GM20431 (cell line): ENCODE results near the gene LRRC58.
"Not testable (repeated sequence)": the region's sequence is repeated elsewhere in the genome, so short reads cannot be mapped to it uniquely, and the experiment has no call there.

ENCODE experiments used
- in situ Hi-C: fragments of 300-500 bp; cut with MseI, MboI; formaldehyde crosslinking; loops from one replicate; pipeline ENCODE4 v1.15.0; 2020; ENCODE audit warnings: low sequenced_read_pairs; ENCODE audit not compliant: unreplicated experiment

The LRRC58 gene

DNA sequence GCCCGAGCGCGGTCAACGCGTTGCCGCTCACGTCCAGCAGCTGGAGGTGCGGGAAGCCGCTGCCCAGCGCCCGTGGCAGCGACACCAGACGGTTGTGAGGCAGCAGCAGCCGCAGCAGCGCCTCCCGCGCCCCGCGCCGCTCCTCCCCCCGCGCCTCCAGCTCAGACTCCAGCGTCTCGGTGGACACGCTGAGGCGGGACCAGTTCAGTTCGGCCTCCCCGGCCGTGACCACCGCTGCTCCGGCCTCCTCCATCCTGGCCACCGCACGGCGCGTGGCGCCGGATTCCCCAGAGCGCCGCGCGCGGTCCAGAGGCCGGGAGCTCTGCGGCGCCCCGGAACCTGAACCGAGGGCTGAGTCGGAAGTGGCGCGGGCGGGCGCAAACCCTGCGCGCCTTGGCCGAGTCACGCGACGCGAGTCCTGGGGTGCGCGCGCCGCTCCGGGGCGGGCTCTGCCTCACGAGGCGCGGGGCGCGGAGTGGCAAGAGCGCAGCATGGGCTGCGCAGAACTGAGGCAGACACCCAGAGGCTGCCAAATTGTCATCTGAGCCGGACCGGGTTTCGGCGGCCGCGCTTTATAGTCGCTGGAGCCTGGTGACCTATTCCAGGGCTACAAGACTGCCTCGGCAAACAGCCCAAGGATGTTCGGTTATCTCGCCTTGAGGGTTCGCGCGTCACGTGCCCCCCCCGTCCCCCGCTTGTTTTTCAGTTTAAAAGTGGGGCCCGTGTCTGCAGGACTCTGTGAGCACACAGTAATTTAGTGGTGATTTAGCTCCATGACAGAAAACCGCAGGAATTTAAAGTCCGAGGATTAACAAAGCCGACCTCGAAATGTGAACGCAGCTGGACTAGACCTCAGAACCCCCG, at the start of gene LRRC58:
Gene LRRC58 (minus strand): TSS at position 364 of the 864 bp plus-strand sequence. CDS start 111 bp downstream, at position 253.
- in situ Hi-C loops: no loop called here

DNA sequence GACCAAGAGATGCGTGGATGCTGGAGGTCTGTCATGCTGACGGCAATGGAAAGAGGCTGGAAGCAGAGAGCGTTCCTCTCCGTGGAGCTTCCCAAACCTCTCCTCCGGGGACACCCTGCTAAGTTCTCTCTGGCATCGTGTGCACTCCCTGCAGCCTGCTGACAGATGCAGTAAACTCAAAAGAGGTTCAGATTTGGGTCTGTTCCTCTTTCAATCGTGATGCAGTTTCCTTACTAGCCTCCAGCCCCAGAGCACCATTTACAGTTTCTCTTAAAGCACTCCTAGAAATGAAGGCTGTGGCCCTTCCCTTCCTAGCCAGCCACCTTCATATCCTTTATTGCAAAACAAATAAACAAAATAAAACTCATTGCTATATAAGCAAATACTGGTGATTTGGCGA, 47.3 kb upstream of the LRRC58 start:
- in situ Hi-C loops: no loop called here

DNA sequence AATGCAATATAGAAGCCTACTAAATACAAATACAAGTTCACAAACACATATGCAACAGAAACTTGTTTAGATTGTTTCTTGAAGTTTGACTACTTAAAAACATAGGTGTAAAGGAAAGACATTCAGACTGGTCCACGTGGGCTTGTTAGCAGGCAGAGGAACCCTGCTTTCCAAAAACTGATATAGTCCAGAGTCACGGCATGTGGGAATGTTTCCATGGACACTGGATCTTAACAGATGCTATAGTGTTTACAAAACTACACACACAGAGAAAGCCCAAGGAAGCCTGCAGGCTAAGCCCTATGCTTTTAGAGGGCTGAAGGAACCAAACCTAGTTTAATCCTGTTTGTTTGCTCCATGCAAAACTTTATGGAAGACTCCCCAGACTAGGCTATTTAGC, 45.2 kb upstream of the LRRC58 start:
- in situ Hi-C loops: no loop called here

GRCh38 chr3:120393761-120394160, 44.6 kb upstream of the LRRC58 start:
- in situ Hi-C loops: no loop called here

DNA sequence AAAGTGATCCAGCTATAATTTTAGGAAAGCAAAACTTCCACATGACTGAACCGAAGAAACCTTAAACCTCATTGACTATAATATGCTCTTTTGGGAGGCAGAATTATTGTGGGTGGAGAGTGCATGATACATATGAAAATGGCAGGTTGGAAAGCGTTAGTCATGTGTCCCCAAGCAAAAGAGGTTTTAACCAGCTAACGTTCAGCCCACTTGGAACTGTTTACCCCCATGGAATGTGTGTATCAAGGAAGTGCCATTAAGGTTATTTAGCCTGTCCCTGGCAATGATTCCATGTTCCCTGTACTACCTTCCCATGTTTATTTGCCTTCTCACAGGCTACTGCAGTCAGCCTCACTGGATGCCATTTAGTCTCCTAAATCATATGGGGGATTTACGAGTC, 44.1 kb upstream of the LRRC58 start:
- in situ Hi-C loops: no loop called here

DNA sequence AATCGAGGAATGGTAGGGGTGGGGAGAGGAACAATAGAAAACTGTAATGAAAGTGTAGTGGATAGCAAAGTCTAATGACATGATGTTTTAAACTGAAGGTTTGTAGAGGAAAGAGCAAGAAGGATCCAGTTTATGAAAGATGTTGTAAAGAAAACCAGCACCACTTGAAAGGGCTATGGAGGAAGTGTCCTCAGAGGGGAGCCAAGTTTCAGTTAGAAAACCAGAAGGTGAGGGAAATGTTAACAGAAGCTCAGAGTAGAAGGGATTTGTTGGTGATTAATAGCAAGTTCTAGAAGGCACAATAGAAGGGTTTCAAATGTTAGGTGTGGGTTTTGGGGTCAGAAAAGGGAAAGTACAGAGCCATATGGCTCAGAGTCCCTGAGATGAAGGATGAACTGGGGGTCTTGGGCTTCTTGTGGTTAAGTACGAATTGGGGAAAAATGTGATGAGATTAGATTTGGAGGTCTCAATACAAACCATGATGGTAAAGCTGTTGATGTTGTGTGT, 33.8 kb upstream of the LRRC58 start:
- in situ Hi-C loops: no loop called here

- in situ Hi-C loops: no loop called here
These were observed 32.3 kb upstream of the LRRC58 start for GRCh38 chr3:120381503-120381902.

- in situ Hi-C loops: not testable (repeated sequence)
These were observed 28.8 kb upstream of the LRRC58 start for GRCh38 chr3:120377948-120378347.

GRCh38 chr3:120370463-120370862, 21.3 kb upstream of the LRRC58 start:
- in situ Hi-C loops: no loop called here

GRCh38 chr3:120369037-120369467, 19.9 kb upstream of the LRRC58 start:
- in situ Hi-C loops: no loop called here

GRCh38 chr3:120368172-120368571, 19.0 kb upstream of the LRRC58 start:
- in situ Hi-C loops: no loop called here

DNA sequence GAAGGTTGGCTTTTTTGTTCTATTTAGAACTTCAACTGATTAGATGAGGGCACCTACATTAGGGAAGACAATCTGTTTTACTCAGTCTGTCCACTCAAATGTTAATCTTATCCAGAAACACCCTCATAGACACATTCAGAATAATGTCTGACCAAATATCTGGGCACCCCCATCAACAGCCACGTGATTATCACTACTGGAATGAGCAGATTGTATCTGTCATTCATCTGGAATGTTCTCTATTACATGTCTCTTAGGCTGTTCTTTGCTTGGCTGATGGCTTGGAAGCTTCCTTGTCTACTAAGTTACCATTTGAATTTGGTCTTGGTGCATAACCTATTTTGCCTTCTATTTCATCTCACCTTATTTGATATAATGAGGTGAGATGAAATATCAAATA, 15.7 kb upstream of the LRRC58 start:
- in situ Hi-C loops: no loop called here

- in situ Hi-C loops: no loop called here
These were observed 14.9 kb upstream of the LRRC58 start for GRCh38 chr3:120364101-120364500.

GRCh38 chr3:120357807-120358206, 8.7 kb upstream of the LRRC58 start:
- in situ Hi-C loops: no loop called here

DNA sequence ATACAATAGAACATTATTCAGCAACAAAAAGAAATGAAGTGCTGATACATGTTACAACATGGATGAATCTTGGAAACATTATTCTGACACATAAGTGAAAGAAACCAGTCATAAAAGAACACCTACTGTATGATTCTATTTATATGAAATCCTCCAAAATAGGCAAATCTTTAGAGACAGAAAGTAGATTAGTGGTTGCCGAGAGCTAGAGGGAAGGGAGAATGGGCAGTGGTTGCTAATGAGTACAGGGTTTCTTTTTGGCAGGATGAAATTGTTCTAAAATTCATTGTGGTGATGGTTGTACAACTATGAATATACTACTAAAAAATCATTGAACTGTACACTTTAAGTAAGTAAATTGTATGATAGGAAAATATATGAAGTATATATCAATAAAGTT, 6.3 kb upstream of the LRRC58 start:
- in situ Hi-C loops: no loop called here

GRCh38 chr3:120353463-120353862, 4.3 kb upstream of the LRRC58 start:
- in situ Hi-C loops: no loop called here

- in situ Hi-C loops: no loop called here
These were observed 2.9 kb upstream of the LRRC58 start for GRCh38 chr3:120352017-120352416.

DNA sequence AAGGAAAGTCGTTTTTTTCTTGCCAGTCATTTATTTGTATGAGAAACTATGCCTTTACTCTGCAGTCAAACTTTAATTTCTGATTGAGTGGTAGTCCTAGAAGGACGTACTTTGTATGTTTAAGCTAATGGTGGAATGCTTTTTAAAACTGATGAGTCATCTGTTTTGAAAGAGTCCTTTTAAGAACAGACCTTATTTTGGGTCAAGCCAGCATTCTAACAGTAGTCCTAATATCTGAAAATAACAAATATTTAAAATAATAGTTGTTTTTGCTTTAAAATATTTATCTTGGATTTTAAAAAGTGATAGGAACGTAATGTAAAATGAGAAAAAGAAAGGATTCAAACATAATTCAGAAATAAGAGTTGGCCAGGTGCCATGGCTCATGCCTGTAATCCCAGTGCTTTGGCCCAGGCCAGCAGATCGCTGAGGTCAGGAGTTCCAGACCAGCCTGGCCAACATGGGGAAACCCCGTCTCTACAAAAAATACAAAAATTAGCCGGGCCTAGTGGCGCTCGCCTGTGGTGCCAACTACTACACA, 1.3 kb upstream of the LRRC58 start:
- in situ Hi-C loops: no loop called here

DNA sequence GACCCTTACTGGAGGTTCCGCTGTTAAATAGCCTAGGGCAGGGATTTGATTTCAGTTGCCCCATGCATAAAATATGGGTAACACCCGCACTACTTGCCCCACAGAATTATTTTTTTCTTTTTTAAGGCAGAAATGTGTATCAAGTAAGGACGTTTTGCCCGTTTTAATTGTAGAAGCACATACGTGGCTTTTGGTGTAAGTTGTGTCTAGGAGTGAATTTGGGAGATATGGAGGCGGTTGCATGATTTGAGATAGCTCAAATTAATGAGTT, 636 bp upstream of the LRRC58 start:
- in situ Hi-C loops: no loop called here

DNA sequence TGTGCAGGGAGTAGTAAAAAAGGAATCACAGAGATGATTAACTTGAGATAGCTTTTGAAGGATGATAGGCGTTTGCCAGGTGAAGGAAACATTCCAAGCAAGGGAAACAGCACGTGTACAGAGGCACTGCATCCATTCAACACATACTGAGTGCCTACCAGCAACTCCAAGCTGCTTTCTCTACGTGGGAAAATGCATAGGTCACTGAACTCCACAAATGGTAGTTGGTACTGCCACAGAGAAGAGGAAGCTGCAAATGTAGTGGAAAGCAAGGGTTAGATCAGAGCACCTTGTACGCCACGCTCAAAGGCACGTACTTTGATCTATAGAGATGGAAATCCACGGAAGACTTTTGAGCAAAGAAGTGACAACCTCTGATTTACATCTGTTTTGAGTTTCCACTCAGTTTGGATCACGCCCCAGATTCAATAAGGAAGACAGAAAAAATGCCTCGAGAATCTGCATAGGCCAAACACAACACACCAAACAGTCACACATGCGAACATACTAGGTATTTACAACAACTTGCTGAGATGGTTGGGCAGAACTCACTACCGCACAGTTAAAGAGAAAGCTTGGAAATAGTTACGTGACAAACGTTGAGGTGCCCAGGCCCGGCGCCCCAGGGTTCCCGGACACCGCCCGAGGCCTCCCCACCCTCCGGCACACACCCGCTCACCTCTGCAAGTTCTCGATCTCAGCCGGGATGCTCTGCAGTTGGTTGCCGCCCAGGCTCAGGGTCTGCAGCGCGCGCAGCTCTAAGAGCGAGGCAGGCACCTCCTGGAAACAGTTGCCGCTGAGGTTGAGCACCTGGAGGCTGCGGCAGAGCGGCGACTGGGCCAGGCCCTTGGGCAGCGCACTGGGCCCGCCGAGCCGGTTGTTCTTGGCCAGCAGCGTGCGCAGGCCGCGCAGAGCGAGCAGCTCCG, 826 bp downstream of the LRRC58 start:
- in situ Hi-C loops: no loop called here

GRCh38 chr3:120344349-120344748, 4.8 kb downstream of the LRRC58 start:
- in situ Hi-C loops: no loop called here
